Measurements from ENCODE around the gene PELI3. TPM values are rescaled to one million over a fixed set of nuclear protein-coding genes. Genes with fewer than 3 reads are reported as not detected.
"Not testable (repeated sequence)": the region's sequence is repeated elsewhere in the genome, so short reads cannot be mapped to it uniquely, and the experiment has no call there.

Gene PELI3
- total RNA-seq, 1 experiment from 2014 or later = 22.9 TPM

DNA sequence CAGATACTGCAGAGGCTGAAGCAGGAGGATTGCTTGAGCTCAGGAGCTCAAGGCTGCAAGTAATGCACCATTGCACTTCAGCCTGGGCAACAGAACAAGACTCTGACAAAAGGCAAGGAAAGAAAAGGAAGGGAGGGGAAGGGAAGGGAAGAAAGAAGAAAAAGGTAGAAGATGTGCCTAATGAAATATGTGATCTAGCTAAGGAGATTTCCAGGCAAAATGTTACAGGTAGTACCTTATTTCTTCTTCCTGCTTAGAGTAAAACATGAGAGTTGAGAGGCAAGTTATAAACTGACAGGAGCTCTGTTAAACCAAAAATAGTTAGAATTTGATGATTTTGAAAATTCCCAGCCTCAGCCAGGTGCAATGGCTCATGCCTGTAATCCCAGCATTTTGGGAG, 4.7 kb upstream of the PELI3 start:
- H3K4me3 ChIP-seq (ENCODE audit: low read length) = no peak overlapping the region
- ChIA-PET CTCF (no interaction called here), POLR2A (ENCODE audit: unreplicated experiment) (interaction anchor here (0.6 kb wide), 1 partner anchor 29 kb away, joined by 4 read pairs; no protein-coding TSS in a partner anchor)
- H3K27ac ChIP-seq (ENCODE audit: low read length) = no peak overlapping the region
- peaks cover 10% of the 10 kb centered on the region for H3K4me1 ChIP-seq (ENCODE audit: insufficient read depth, low read length)
- TF ChIP-seq, protein P1, sequence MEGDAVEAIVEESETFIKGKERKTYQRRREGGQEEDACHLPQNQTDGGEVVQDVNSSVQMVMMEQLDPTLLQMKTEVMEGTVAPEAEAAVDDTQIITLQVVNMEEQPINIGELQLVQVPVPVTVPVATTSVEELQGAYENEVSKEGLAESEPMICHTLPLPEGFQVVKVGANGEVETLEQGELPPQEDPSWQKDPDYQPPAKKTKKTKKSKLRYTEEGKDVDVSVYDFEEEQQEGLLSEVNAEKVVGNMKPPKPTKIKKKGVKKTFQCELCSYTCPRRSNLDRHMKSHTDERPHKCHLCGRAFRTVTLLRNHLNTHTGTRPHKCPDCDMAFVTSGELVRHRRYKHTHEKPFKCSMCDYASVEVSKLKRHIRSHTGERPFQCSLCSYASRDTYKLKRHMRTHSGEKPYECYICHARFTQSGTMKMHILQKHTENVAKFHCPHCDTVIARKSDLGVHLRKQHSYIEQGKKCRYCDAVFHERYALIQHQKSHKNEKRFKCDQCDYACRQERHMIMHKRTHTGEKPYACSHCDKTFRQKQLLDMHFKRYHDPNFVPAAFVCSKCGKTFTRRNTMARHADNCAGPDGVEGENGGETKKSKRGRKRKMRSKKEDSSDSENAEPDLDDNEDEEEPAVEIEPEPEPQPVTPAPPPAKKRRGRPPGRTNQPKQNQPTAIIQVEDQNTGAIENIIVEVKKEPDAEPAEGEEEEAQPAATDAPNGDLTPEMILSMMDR (conservative IDR thresholded peaks at IDR 0.05; ENCODE audit: low read depth, low read length) = no peak
- TF ChIP-seq EZH2phosphoT487 (IDR thresholded peaks at IDR 0.05; ENCODE audit: borderline replicate concordance, low read length) = no peak
- TF ChIP-seq EZH2 (IDR thresholded peaks at IDR 0.05; ENCODE audit: low read length, unreplicated experiment) = no peak
- H3K36me3 ChIP-seq (ENCODE audit: low read depth, low read length) = no peaks in the 10 kb centered on the region
- H3K9me2 ChIP-seq (replicated peaks; ENCODE audit: low read length) = no peaks in the 10 kb centered on the region
- no peak overlapping the region for H2AFZ ChIP-seq (ENCODE audit: low read length)
- H3K4me2 ChIP-seq (ENCODE audit: low read length) = no peak overlapping the region
- DNase-seq (no peak), ATAC-seq (no peak)
- no TSS peak for BruUV-seq (replicated peaks)
- H3F3A ChIP-seq (ENCODE audit: low read length, unreplicated experiment) = no peaks in the 10 kb centered on the region
- no peaks in the 10 kb centered on the region for H3K79me2 ChIP-seq (ENCODE audit: low read length)
- H3K9ac ChIP-seq (ENCODE audit: low read length) = no peak overlapping the region
- no peaks in the 10 kb centered on the region for H4K20me1 ChIP-seq (ENCODE audit: low read length)
- no peaks in the 10 kb centered on the region for H3K9me3 ChIP-seq (ENCODE audit: low read length)
- intact Hi-C loops (cut with micrococcal nuclease) = no loop called here
- H3K27me3 ChIP-seq (ENCODE audit: low read length) = no peaks in the 10 kb centered on the region

DNA sequence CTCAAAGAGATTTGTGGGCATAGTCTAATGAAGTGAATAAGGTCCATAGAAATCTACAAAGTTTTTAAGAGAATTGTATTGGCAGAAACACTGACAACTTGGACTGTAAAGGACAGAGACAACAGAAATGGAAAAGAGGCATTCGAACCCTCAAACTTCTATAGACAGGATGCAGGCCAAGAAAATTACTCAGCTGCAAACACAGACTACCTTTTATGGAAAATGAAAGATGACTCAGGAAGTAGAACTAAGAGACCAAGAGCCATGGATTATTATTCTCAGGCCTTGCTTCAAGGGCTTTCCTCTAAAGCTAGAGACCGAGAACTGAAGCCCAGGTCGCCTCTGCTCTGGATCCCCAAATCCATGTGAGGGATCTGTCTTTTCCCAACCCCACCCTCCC, 3.8 kb upstream of the PELI3 start:
- Histone ChIP-seq H3K9me3 (ENCODE audit: low read length) (no peaks in the 10 kb centered on the region), H4K20me1 (ENCODE audit: low read length) (no peaks in the 10 kb centered on the region), H3K27me3 (ENCODE audit: low read length) (no peaks in the 10 kb centered on the region), H3K4me2 (ENCODE audit: low read length) (no peak overlapping the region), H3K9ac (ENCODE audit: low read length) (no peak overlapping the region), H3K4me3 (ENCODE audit: low read length) (no peak overlapping the region), H2AFZ (ENCODE audit: low read length) (no peak overlapping the region), H3K4me1 (ENCODE audit: insufficient read depth, low read length) (peaks cover 17% of the 10 kb centered on the region), H3K36me3 (ENCODE audit: low read depth, low read length) (no peaks in the 10 kb centered on the region), H3K27ac (ENCODE audit: low read length) (no peak overlapping the region), H3F3A (ENCODE audit: low read length, unreplicated experiment) (no peaks in the 10 kb centered on the region), H3K9me2 (replicated peaks; ENCODE audit: low read length) (no peaks in the 10 kb centered on the region), H3K79me2 (ENCODE audit: low read length) (peaks cover 8% of the 10 kb centered on the region)
- ATAC-seq = no peak
- intact Hi-C loops (cut with micrococcal nuclease) = no loop called here
- no peak for TF ChIP-seq EZH2 (IDR thresholded peaks at IDR 0.05; ENCODE audit: low read length, unreplicated experiment)
- TF ChIP-seq EZH2phosphoT487 (IDR thresholded peaks at IDR 0.05; ENCODE audit: borderline replicate concordance, low read length) = no peak
- TF ChIP-seq, protein P1 (conservative IDR thresholded peaks at IDR 0.05; ENCODE audit: low read depth, low read length) = no peak
- POLR2A ChIA-PET (ENCODE audit: unreplicated experiment) = interaction anchor here (0.5 kb wide), 1 partner anchor 280 kb away, joined by 3 read pairs; no protein-coding TSS in a partner anchor
- no TSS peak for BruUV-seq (replicated peaks)
- CTCF ChIA-PET = no interaction called here
- DNase-seq = peak; percentile 52

DNA sequence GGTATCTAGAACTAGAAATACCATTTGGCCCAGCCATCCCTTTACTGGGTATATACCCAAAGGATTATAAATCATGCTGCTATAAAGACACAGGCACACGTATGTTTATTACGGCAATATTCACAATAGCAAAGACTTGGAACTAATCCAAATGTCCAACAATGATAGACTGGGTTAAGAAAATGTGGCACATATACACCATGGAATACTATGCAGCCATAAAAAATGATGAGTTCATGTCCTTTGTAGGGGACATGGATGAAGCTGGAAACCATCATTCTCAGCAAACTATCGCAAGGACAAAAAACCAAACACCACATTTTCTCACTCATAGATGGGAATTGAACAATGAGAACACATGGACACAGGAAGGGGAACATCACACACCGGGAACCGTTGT, 2.6 kb upstream of the PELI3 start:
- Histone ChIP-seq H3K79me2 (ENCODE audit: low read length) (peaks cover 14% of the 10 kb centered on the region), H3K4me1 (ENCODE audit: insufficient read depth, low read length) (peaks cover 20% of the 10 kb centered on the region)
- H3K9me2 ChIP-seq (replicated peaks; ENCODE audit: low read length); H4K20me1 ChIP-seq (ENCODE audit: low read length); H3K27ac ChIP-seq (ENCODE audit: low read length); intact Hi-C loops (cut with micrococcal nuclease); H3F3A ChIP-seq (ENCODE audit: low read length, unreplicated experiment); H3K9me3 ChIP-seq (ENCODE audit: low read length); ATAC-seq; BruUV-seq (replicated peaks); H3K4me3 ChIP-seq (ENCODE audit: low read length); H3K36me3 ChIP-seq (ENCODE audit: low read depth, low read length); CTCF ChIA-PET; H3K4me2 ChIP-seq (ENCODE audit: low read length); H3K27me3 ChIP-seq (ENCODE audit: low read length); POLR2A ChIA-PET (ENCODE audit: unreplicated experiment); DNase-seq; H3K9ac ChIP-seq (ENCODE audit: low read length); H2AFZ ChIP-seq (ENCODE audit: low read length): not testable (repeated sequence)
